T-cell (primary cell): ENCODE results near the gene LRP5. TPM values are rescaled to one million over a fixed set of nuclear protein-coding genes. Genes with fewer than 3 reads are reported as not detected.

Experiments used
- ATAC-seq, 4 experiments: fragments of 200-7000 bp in 3 of 4; fragments of 150-1000 bp in 1 of 4; cut with Tn5 transposase; replicated peaks in 1 of 4; 1 replicate in 3 of 4; 2 replicates in 1 of 4; pipeline ENCODE4 v1.10.0; 2021; ENCODE audit warnings: moderate library complexity in 3 of 4, mild to moderate bottlenecking in 2 of 4, moderate number of reproducible peaks in 1 of 4
- CTCF ChIA-PET, 2 donors: fragments of 300-600 bp; sonication (Branson Sonifier 250); formaldehyde crosslinking; loops; one replicate each; lab custom pipeline; 2022; ENCODE audit warnings: antibody characterized with exemption in 2 of 2; lab: Charles Lee
- POLR2A ChIA-PET, 2 donors: fragments of 300-600 bp; sonication (Branson Sonifier 250); formaldehyde crosslinking; loops; one replicate each; lab custom pipeline; 2022; ENCODE audit warnings: antibody characterized with exemption in 2 of 2; lab: Charles Lee
- DNase-seq, 35 experiments: peaks; one replicate each; pipeline versions ENCODE4 v3.0.0 to v3.0.0-alpha.2; 2013 to 2023
- H3K27ac ChIP-seq: one replicate; pipeline ENCODE4 v1.5.1; 2013; ENCODE audit warnings: low read length
- H3K27me3 ChIP-seq, 2 experiments: replicated peaks in 1 of 2; 1 replicate in 1 of 2; 2 replicates in 1 of 2; pipeline versions ENCODE4 v1.6.1 to v1.7.0; 2013; ENCODE audit warnings: low read length in 1 of 2, mixed read lengths in 1 of 2; ENCODE audit not compliant: control insufficient read depth in 2 of 2, insufficient read depth in 2 of 2; ENCODE audit errors: extremely low read depth in 1 of 2
- H3K36me3 ChIP-seq, 2 donors: 1 replicate in 1 of 2; 2 replicates in 1 of 2; pipeline versions ENCODE4 v1.6.1 to v1.7.0; 2013; ENCODE audit warnings: low read length in 1 of 2; ENCODE audit not compliant: control insufficient read depth in 2 of 2, insufficient read depth in 1 of 2; ENCODE audit errors: extremely low read depth in 1 of 2
- H3K4me1 ChIP-seq, 2 experiments: 1 replicate in 1 of 2; 2 replicates in 1 of 2; pipeline versions ENCODE4 v1.6.1 to v1.7.0; 2013; ENCODE audit warnings: low read length in 2 of 2, mixed read lengths in 1 of 2; ENCODE audit not compliant: insufficient read depth in 2 of 2, control insufficient read depth in 1 of 2; ENCODE audit errors: extremely low read depth in 1 of 2
- H3K4me3 ChIP-seq, 2 donors: 1 replicate in 1 of 2; 2 replicates in 1 of 2; pipeline versions ENCODE4 v1.5.1 to v1.7.0; 2013; ENCODE audit warnings: mild to moderate bottlenecking in 2 of 2, low read length in 1 of 2, moderate library complexity in 1 of 2; ENCODE audit not compliant: control insufficient read depth in 1 of 2; ENCODE audit errors: extremely low read depth in 1 of 2
- H3K9me3 ChIP-seq: 2 replicates; pipeline ENCODE4 v1.7.0; 2013
- H3K27ac Mint-ChIP-seq, 2 donors: one replicate each; pipeline ENCODE4 v1.8.0; 2020 to 2021; ENCODE audit warnings: mild to moderate bottlenecking in 2 of 2, mixed read lengths in 2 of 2
- H3K27me3 Mint-ChIP-seq, 2 donors: one replicate each; pipeline ENCODE4 v1.8.0; 2021 to 2022; ENCODE audit warnings: mixed read lengths in 2 of 2
- H3K36me3 Mint-ChIP-seq: one replicate; pipeline ENCODE4 v1.8.0; 2021; ENCODE audit warnings: mixed read lengths
- H3K4me1 Mint-ChIP-seq, 3 donors: one replicate each; pipeline ENCODE4 v1.8.0; 2020 to 2022; ENCODE audit warnings: mixed read lengths in 3 of 3, mild to moderate bottlenecking in 1 of 3
- H3K4me3 Mint-ChIP-seq, 3 donors: one replicate each; pipeline ENCODE4 v1.8.0; 2020 to 2022; ENCODE audit warnings: mild to moderate bottlenecking in 3 of 3, mixed read lengths in 3 of 3, moderate library complexity in 3 of 3
- H3K9me3 Mint-ChIP-seq, 3 donors: one replicate each; pipeline ENCODE4 v1.8.0; 2020 to 2022; ENCODE audit warnings: mixed read lengths in 3 of 3
- WGBS: methylation state at CpG from one replicate; pipeline ENCODE4 v1.1.5; 2013; ENCODE audit warnings: missing lambda C conversion rate; ENCODE audit not compliant: insufficient coverage; 5-methylcytosine and 5-hydroxymethylcytosine counted together
- total RNA-seq, 35 experiments: library from RNA in 6 of 35; stranded (reverse) in 6 of 35; fragments of 120-200 nt in 1 of 35; gene quantifications; one replicate each; pipeline versions ENCODE4 v1.2.1 to v1.2.4 and lab custom pipeline; 2013 to 2026

Gene LRP5
- total RNA-seq, 5 donors from 2014 or later (not counting 1 experiment from before 2014, with no cell fraction given): 1.8 to 11.3 (median 7.0) TPM

- no peak overlapping the region for H3K4me3 ChIP-seq
- Mint-ChIP-seq H3K27ac (peak overlapping the region; percentile 65 to 74), H3K4me3 (peak overlapping the region; percentile 64 to 74 (median 66)), H3K36me3 (no peaks in the 10 kb centered on the region), H3K27me3 (peaks cover 0 to 16% of the 10 kb centered on the region in 2 donors), H3K9me3 (no peaks in the 10 kb centered on the region), H3K4me1 (peaks cover 12 to 24% (median 17%) of the 10 kb centered on the region in 3 donors)
- H3K27me3 ChIP-seq: peaks cover 0 to 35% of the 10 kb centered on the region in 2 experiments
- WGBS: 91% methylated on average over 15 of the region's 25 CpGs
- no peak for DNase-seq
- no peaks in the 10 kb centered on the region for H3K9me3 ChIP-seq
- H3K36me3 ChIP-seq: no peaks in the 10 kb centered on the region
- peaks cover 21 to 26% of the 10 kb centered on the region in 2 experiments for H3K4me1 ChIP-seq
- H3K27ac ChIP-seq: no peak overlapping the region
- ATAC-seq: no peak
- ChIA-PET CTCF (no interaction called here), POLR2A (no interaction called here)
These were observed 953 bp upstream of the LRP5 start for GRCh38 chr11:68311160-68312116.

- no peaks in the 10 kb centered on the region for H3K36me3 ChIP-seq
- Mint-ChIP-seq H3K36me3 (no peaks in the 10 kb centered on the region), H3K27me3 (peaks cover 0 to 19% of the 10 kb centered on the region in 2 donors), H3K4me1 (peaks cover 12 to 24% (median 17%) of the 10 kb centered on the region in 3 donors), H3K27ac (peak overlapping the region in 1 of 2 donors; percentile 55), H3K4me3 (peak overlapping the region; percentile 78 to 87 (median 82)), H3K9me3 (no peaks in the 10 kb centered on the region)
- H3K4me1 ChIP-seq: peaks cover 21 to 26% of the 10 kb centered on the region in 2 experiments
- under 1% methylated on average over 97 of the region's 102 CpGs for WGBS
- peak in 6 of 35 experiments; percentile 13 to 32 (median 24) for DNase-seq
- CTCF ChIA-PET: no interaction called here
- POLR2A ChIA-PET: no interaction called here
- ATAC-seq: peak; percentile 57 to 69 (median 61)
- peak overlapping the region; percentile 28 to 83 for H3K4me3 ChIP-seq
- H3K27me3 ChIP-seq: peaks cover 0 to 48% of the 10 kb centered on the region in 2 experiments
- H3K9me3 ChIP-seq: no peaks in the 10 kb centered on the region
- no peak overlapping the region for H3K27ac ChIP-seq
These were observed 586 bp downstream of the LRP5 start for GRCh38 chr11:68312780-68313573.

- Mint-ChIP-seq H3K9me3 (no peaks in the 10 kb centered on the region), H3K4me1 (peaks cover 12 to 24% (median 17%) of the 10 kb centered on the region in 3 donors), H3K27ac (peak overlapping the region in 1 of 2 donors; percentile 55), H3K27me3 (peaks cover 0 to 19% of the 10 kb centered on the region in 2 donors), H3K36me3 (no peaks in the 10 kb centered on the region), H3K4me3 (peak overlapping the region; percentile 78 to 87 (median 82))
- Histone ChIP-seq H3K27me3 (peaks cover 0 to 49% of the 10 kb centered on the region in 2 experiments), H3K9me3 (no peaks in the 10 kb centered on the region), H3K4me1 (peaks cover 21 to 26% of the 10 kb centered on the region in 2 experiments), H3K36me3 (no peaks in the 10 kb centered on the region), H3K4me3 (peak overlapping the region; percentile 28 to 83), H3K27ac (no peak overlapping the region)
- WGBS: 60% methylated on average over 18 of the region's 19 CpGs
- ATAC-seq (no peak), DNase-seq (no peak)
- CTCF ChIA-PET: no interaction called here
- POLR2A ChIA-PET: no interaction called here
These were observed 1.3 kb downstream of the LRP5 start for GRCh38 chr11:68313574-68314202.

GRCh38 chr11:68314203-68315170 lies 2.1 kb downstream of the LRP5 start:
- no peaks in the 10 kb centered on the region for H3K36me3 ChIP-seq
- DNase-seq (no peak), ATAC-seq (no peak)
- H3K4me1 ChIP-seq: peaks cover 21 to 26% of the 10 kb centered on the region in 2 experiments
- no peaks in the 10 kb centered on the region for H3K9me3 ChIP-seq
- peaks cover 0 to 19% of the 10 kb centered on the region in 2 donors for H3K27me3 Mint-ChIP-seq
- H3K27ac Mint-ChIP-seq: no peak overlapping the region
- H3K4me1 Mint-ChIP-seq: peaks cover 12 to 24% (median 17%) of the 10 kb centered on the region in 3 donors
- 86% methylated on average over 9 of the region's 27 CpGs for WGBS
- H3K4me3 Mint-ChIP-seq: peak overlapping the region; percentile 41 to 87 (median 78)
- H3K4me3 ChIP-seq: peak overlapping the region in 1 of 2 donors; percentile 83
- H3K27ac ChIP-seq: no peak overlapping the region
- H3K36me3 Mint-ChIP-seq: no peaks in the 10 kb centered on the region
- ChIA-PET POLR2A (no interaction called here), CTCF (no interaction called here)
- peaks cover 0 to 51% of the 10 kb centered on the region in 2 experiments for H3K27me3 ChIP-seq
- no peaks in the 10 kb centered on the region for H3K9me3 Mint-ChIP-seq

- no peaks in the 10 kb centered on the region for H3K9me3 Mint-ChIP-seq
- Histone ChIP-seq H3K27me3 (peaks cover 0 to 55% of the 10 kb centered on the region in 2 experiments), H3K27ac (no peak overlapping the region), H3K4me1 (peaks cover 21 to 26% of the 10 kb centered on the region in 2 experiments), H3K36me3 (no peaks in the 10 kb centered on the region), H3K9me3 (no peaks in the 10 kb centered on the region), H3K4me3 (no peak overlapping the region)
- no peak overlapping the region for H3K27ac Mint-ChIP-seq
- H3K27me3 Mint-ChIP-seq: peaks cover 0 to 21% of the 10 kb centered on the region in 2 donors
- POLR2A ChIA-PET: no interaction called here
- CTCF ChIA-PET: interaction anchor here in 1 of 2 donors (0.6 kb wide), 1 partner anchor 16 kb away, joined by 5 read pairs; no protein-coding TSS in a partner anchor
- DNase-seq: no peak
- 47% methylated on average over 6 of the region's 19 CpGs for WGBS
- ATAC-seq: no peak
- no peaks in the 10 kb centered on the region for H3K36me3 Mint-ChIP-seq
- peak overlapping the region in 2 of 3 donors; percentile 39 to 87 for H3K4me3 Mint-ChIP-seq
- H3K4me1 Mint-ChIP-seq: peaks cover 12 to 24% (median 17%) of the 10 kb centered on the region in 3 donors
These were observed 3.0 kb downstream of the LRP5 start for GRCh38 chr11:68315171-68315920.
